Brain pericyte (primary cell): Measurements from ENCODE around the gene FARP1.

Experiments used
- DNase-seq: peaks from one replicate; pipeline ENCODE4 v3.0.0-alpha.2; 2012; ENCODE audit warnings: low read depth, low spot score

The FARP1 gene

GRCh38 chr13:98173431-98174152, 30.7 kb downstream of the FARP1 start:
- peak; percentile 48 for DNase-seq

GRCh38 chr13:98174307-98174706, 31.4 kb downstream of the FARP1 start:
- DNase-seq = no peak

GRCh38 chr13:98175043-98175442, 32.1 kb downstream of the FARP1 start:
- DNase-seq = no peak

- DNase-seq = no peak
Measured at GRCh38 chr13:98175823-98176222, 32.9 kb downstream of the FARP1 start.

GRCh38 chr13:98176777-98177608, 34.1 kb downstream of the FARP1 start, which contains the start of gene RNF113B:
TSS of gene RNF113B (minus strand) at chr13:98177269. CDS start at chr13:98177236, 33 bp downstream.
- no peak for DNase-seq

GRCh38 chr13:98180092-98180491, 37.2 kb downstream of the FARP1 start:
- DNase-seq = no peak

GRCh38 chr13:98181111-98181815, 38.4 kb downstream of the FARP1 start:
- no peak for DNase-seq

GRCh38 chr13:98182153-98182552, 39.3 kb downstream of the FARP1 start:
- no peak for DNase-seq

- DNase-seq = no peak
Measured at GRCh38 chr13:98182589-98182988, 39.7 kb downstream of the FARP1 start.

- no peak for DNase-seq
Measured at GRCh38 chr13:98184792-98185191, 41.9 kb downstream of the FARP1 start.

- no peak for DNase-seq
Measured at GRCh38 chr13:98187155-98187964, 44.5 kb downstream of the FARP1 start.

GRCh38 chr13:98187965-98188261, 45.0 kb downstream of the FARP1 start:
- DNase-seq = no peak

GRCh38 chr13:98188544-98189166, 45.8 kb downstream of the FARP1 start:
- DNase-seq = no peak

GRCh38 chr13:98189841-98190505, 47.1 kb downstream of the FARP1 start:
- DNase-seq = no peak

- DNase-seq = no peak
Measured at GRCh38 chr13:98190889-98191444, 48.1 kb downstream of the FARP1 start.

GRCh38 chr13:98192008-98192407, 49.1 kb downstream of the FARP1 start:
- DNase-seq = no peak

GRCh38 chr13:98195054-98195791, 52.3 kb downstream of the FARP1 start:
- DNase-seq = no peak

- DNase-seq = no peak
Measured at GRCh38 chr13:98198683-98199082, 55.8 kb downstream of the FARP1 start.

GRCh38 chr13:98199480-98199879, 56.6 kb downstream of the FARP1 start:
- no peak for DNase-seq
